Activated T-helper 2 cell treated with anti-CD3 and anti-CD28 coated beads, Interferon-gamma antibody, Interleukin-2, Interleukin-4, amounts not matched to agents 10 μg/mL and 5 μg/mL and 100 μg/mL, durations not matched to agents 14 hours and 24 hours and 36 hours (primary cell): ENCODE data around the gene CSTF1. TPM values are rescaled to one million over a fixed set of nuclear protein-coding genes. Genes with fewer than 3 reads are reported as not detected.
"Not testable (repeated sequence)": the region's sequence is repeated elsewhere in the genome, so short reads cannot be mapped to it uniquely, and the experiment has no call there.

Source experiments
- DNase-seq: peaks from one replicate; pipeline ENCODE4 v3.0.0; 2021; ENCODE audit warnings: low spot score
- H3K27ac Mint-ChIP-seq: one replicate; pipeline ENCODE4 v1.8.0; 2021; ENCODE audit warnings: mixed read lengths
- H3K27me3 Mint-ChIP-seq: one replicate; pipeline ENCODE4 v1.8.0; 2021; ENCODE audit warnings: low read depth, mixed read lengths
- H3K36me3 Mint-ChIP-seq: one replicate; pipeline ENCODE4 v1.8.0; 2021; ENCODE audit warnings: low read depth, mixed read lengths
- H3K4me1 Mint-ChIP-seq: one replicate; pipeline ENCODE4 v1.8.0; 2021; ENCODE audit warnings: low read depth, mixed read lengths
- H3K4me3 Mint-ChIP-seq: one replicate; pipeline ENCODE4 v1.8.0; 2021; ENCODE audit warnings: low read depth, mild to moderate bottlenecking, moderate library complexity, mixed read lengths
- H3K9me3 Mint-ChIP-seq: one replicate; pipeline ENCODE4 v1.8.0; 2021; ENCODE audit warnings: mixed read lengths
- intact Hi-C: fragments of 100-400 bp; cut with micrococcal nuclease; formaldehyde crosslinking; loops from one replicate; pipeline ENCODE4 v1.15.1; 2023
- total RNA-seq: library from RNA; stranded (reverse); gene quantifications from 2 replicates; pipeline ENCODE4 v1.2.3, GENCODE V29; 2022

The CSTF1 gene
- total RNA-seq, 1 donor from 2014 or later = 51.2 TPM

DNA sequence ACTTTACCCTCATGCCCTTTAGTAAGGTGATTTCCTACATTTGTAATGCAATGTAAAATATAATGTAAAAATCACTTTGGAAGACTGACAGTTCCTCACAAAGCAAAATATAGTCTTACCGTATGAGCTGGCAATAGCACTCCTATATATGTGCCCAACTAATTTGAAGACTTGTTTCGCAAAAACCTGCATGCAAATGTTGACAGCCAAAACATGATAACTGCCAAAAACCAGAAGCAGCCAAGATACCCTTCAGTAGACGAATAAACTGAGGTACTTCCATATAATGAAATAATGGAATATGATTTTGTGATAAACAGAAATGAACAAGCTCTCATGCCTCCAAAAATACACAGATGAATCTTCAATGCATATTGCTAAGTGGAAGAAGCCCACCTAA lies 14.1 kb upstream of the CSTF1 start:
- H3K27ac Mint-ChIP-seq = peak overlapping the region; percentile 77
- peaks cover 87% of the 10 kb centered on the region for H3K36me3 Mint-ChIP-seq
- H3K4me3 Mint-ChIP-seq = no peak overlapping the region
- no peak for DNase-seq
- intact Hi-C loops = no loop called here
- H3K9me3 Mint-ChIP-seq = no peaks in the 10 kb centered on the region
- peaks cover 73% of the 10 kb centered on the region for H3K4me1 Mint-ChIP-seq
- no peaks in the 10 kb centered on the region for H3K27me3 Mint-ChIP-seq

DNA sequence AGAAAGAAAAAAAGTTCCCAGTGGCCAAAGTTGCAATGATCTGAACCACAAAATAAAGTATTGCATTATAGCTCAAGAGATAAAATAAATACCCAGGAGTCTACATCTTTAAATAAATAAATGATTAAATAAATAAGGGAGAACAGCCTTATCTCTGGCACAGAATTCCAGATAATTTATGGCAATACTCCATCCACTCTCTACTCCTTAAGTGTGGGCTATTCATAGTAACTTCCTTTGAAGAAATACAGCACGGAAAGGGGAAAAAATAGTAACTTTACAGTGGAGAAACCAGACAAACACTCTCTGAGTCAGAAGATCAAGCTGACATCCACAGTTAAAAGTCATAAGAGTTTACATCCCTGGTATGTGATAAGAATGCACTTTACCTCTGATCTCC lies 12.1 kb upstream of the CSTF1 start:
- intact Hi-C loops = no loop called here
- peaks cover 90% of the 10 kb centered on the region for H3K36me3 Mint-ChIP-seq
- H3K9me3 Mint-ChIP-seq = no peaks in the 10 kb centered on the region
- H3K4me3 Mint-ChIP-seq = no peak overlapping the region
- H3K4me1 Mint-ChIP-seq = peaks cover 68% of the 10 kb centered on the region
- DNase-seq = no peak
- no peaks in the 10 kb centered on the region for H3K27me3 Mint-ChIP-seq
- peak overlapping the region; percentile 24 for H3K27ac Mint-ChIP-seq

DNA sequence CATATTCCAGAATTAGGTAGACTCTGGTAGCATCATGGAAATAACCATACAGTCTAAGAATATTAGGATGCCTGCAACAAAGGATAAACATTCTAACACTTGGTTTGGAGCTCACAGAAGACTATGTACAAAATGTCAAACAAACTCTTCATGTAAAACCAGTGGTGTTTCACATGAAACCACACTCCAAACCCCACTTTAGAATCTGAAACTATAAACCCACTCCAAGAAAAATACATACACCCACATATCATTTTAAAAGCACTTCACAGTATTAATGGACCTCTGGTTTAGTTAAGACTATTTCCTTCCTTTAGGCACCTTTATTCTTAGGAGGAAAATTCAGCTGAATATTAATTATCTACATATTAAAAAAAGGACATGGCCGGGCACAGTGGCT lies 10.9 kb upstream of the CSTF1 start:
- H3K27ac Mint-ChIP-seq = peak overlapping the region; percentile 68
- no peaks in the 10 kb centered on the region for H3K27me3 Mint-ChIP-seq
- intact Hi-C loops = no loop called here
- peak overlapping the region; percentile 30 for H3K4me3 Mint-ChIP-seq
- DNase-seq = no peak
- H3K9me3 Mint-ChIP-seq = no peaks in the 10 kb centered on the region
- H3K36me3 Mint-ChIP-seq = peaks cover 89% of the 10 kb centered on the region
- H3K4me1 Mint-ChIP-seq = peaks cover 62% of the 10 kb centered on the region

DNA sequence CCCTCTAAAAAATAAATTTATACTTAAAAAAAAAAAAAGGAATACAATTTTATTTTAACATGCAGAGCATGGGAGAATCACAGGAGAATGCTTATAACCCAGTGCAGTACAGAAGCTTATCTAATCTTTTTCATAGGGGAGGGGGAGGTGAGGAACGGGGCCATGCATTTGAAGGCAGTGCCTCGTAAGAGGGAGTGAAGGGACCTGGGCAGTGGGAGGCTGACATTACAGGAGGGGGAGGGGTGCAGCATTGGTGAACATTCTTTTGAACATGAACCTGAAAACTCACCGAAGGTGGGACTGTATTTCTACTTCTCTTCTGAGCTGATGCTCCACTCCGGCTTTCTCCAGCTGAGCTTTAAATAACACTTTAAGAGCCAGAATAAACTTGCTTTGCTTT lies 9.7 kb upstream of the CSTF1 start:
- Mint-ChIP-seq H3K27me3 (no peaks in the 10 kb centered on the region), H3K27ac (peak overlapping the region; percentile 46), H3K9me3 (no peaks in the 10 kb centered on the region), H3K36me3 (peaks cover 87% of the 10 kb centered on the region), H3K4me3 (no peak overlapping the region), H3K4me1 (peaks cover 56% of the 10 kb centered on the region)
- DNase-seq = no peak
- intact Hi-C loops = no loop called here

DNA sequence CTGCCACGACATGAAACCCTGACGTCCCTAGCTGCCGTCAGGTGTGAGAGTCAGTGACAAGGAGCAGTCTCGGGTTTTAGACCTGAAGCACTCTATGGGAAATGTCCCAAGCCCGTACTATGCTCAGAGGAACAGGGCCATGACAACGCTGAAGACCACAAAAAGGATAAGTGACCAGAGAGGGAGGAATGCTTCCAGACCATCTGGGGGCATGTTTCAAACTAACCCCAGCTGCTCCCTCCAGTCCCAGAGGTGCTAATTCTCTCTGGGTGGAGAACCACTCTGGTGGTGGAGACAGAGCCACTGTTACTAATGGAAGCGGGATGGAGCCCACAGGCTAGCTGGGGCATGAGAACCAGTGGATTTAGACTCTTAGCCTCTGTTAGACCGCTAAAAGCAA lies 9.1 kb upstream of the CSTF1 start:
- H3K4me1 Mint-ChIP-seq = peaks cover 50% of the 10 kb centered on the region
- H3K9me3 Mint-ChIP-seq = no peaks in the 10 kb centered on the region
- DNase-seq = no peak
- H3K4me3 Mint-ChIP-seq = no peak overlapping the region
- H3K36me3 Mint-ChIP-seq = peaks cover 87% of the 10 kb centered on the region
- H3K27me3 Mint-ChIP-seq = no peaks in the 10 kb centered on the region
- intact Hi-C loops = no loop called here
- H3K27ac Mint-ChIP-seq = peak overlapping the region; percentile 9

DNA sequence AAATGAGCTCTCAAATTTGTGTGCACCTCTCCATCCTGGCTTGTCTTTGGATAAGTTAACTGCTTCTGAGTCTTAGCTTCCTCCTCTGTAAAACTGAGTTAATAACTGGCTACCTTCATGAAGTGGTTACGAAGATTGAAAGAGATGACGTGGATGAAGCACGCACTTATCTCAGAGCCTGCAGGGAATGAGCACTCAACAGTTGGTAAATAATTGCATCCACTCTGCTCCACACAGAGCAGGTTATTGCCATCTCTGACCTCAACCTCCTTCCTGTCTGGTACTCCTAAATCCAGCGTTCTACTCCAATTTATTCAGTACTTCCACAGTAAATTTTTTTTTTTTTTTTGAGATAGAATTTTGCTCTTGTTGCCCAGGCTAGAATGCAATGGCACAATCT lies 7.3 kb upstream of the CSTF1 start:
- Mint-ChIP-seq H3K9me3 (no peaks in the 10 kb centered on the region), H3K27me3 (no peaks in the 10 kb centered on the region), H3K4me3 (no peak overlapping the region), H3K27ac (peak overlapping the region; percentile 56), H3K36me3 (peaks cover 89% of the 10 kb centered on the region), H3K4me1 (peaks cover 53% of the 10 kb centered on the region)
- no peak for DNase-seq
- intact Hi-C loops = no loop called here

DNA sequence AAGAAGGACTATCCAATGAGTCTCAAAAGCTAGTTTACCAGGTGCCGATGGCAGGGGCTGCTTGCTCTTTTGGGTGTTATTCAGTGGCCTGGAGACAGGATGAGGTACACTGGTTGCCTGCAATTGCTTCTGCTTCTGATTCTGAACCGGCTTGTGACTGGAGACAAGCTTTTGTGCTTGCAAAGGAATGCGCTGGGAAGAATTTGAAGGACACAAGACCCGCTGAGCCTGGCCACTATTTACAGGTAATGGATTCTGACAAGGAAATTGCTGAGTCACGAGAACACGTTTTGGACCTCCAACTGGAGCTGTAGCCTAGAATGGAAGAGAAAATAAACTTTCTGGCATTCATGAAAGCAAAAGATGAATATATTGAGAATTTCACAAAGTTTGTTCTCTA lies 6.2 kb upstream of the CSTF1 start:
- no peak overlapping the region for H3K27ac Mint-ChIP-seq
- H3K9me3 Mint-ChIP-seq = no peaks in the 10 kb centered on the region
- H3K4me1 Mint-ChIP-seq = peaks cover 53% of the 10 kb centered on the region
- intact Hi-C loops = no loop called here
- no peak overlapping the region for H3K4me3 Mint-ChIP-seq
- H3K36me3 Mint-ChIP-seq = peaks cover 86% of the 10 kb centered on the region
- H3K27me3 Mint-ChIP-seq = no peaks in the 10 kb centered on the region
- no peak for DNase-seq

DNA sequence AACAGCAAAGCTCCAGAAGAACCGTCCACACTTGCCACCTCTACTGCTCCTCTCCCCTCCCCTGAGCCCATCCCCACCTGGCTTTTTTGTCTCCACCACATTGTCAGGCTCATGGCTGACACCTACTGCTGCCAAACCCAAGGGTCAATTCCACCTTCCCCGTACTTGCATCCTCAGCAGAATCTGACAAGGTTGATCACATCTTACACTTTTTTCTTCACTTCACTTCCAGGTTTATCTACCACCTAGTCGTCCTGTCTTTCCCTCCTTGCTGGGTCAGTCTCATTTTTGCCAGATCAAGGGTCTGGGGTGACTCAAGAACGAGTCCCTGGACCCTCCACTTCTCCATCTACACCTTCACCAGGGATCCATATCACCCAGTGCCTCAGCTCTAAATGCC lies 3.6 kb upstream of the CSTF1 start:
- DNase-seq = no peak
- intact Hi-C loops = no loop called here
- H3K27me3 Mint-ChIP-seq = no peaks in the 10 kb centered on the region
- peaks cover 40% of the 10 kb centered on the region for H3K4me1 Mint-ChIP-seq
- H3K4me3 Mint-ChIP-seq = no peak overlapping the region
- H3K9me3 Mint-ChIP-seq = no peaks in the 10 kb centered on the region
- peak overlapping the region; percentile 24 for H3K27ac Mint-ChIP-seq
- peaks cover 67% of the 10 kb centered on the region for H3K36me3 Mint-ChIP-seq

DNA sequence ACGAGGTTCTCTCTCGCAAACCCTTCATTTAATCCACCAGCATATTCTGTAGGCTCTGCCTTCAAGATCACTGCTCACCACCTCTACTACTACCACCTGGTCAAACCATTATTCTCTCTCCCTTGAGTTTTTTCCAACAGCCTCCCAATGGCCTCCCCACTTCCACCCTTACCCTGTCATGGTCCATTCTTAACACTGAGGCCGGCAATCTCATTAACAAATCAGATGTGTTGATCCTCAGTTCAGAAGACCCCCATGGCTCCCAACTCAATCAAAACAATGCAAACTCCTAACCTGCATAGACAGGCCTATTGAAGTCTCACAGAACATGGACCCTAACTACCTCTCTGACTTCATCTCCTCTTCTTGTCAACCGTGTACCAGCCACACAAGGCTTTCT lies 2.6 kb upstream of the CSTF1 start:
- Mint-ChIP-seq H3K27ac (peak overlapping the region; percentile 38), H3K36me3 (peaks cover 60% of the 10 kb centered on the region), H3K4me3 (peak overlapping the region; percentile 19), H3K27me3 (no peaks in the 10 kb centered on the region), H3K9me3 (no peaks in the 10 kb centered on the region), H3K4me1 (peaks cover 41% of the 10 kb centered on the region)
- DNase-seq = no peak
- intact Hi-C loops = no loop called here

DNA sequence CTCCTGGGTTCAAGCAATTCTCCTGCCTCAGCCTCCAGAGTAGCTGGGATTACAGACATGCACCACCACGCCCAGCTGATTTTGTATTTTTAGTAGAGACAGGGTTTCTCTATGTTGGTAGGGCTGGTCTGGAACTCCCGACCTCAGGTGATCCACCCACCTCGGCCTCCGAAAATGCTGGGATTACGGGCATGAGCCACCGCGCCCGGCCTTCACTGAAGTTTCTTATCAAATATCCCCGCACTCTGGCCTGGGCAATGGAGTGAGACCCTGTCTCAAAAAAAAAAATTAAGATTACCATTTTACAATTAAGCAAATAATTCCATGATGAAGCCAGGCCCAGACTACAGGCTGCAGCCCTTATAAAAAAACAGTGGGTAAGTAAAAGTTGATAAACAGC lies 2.0 kb upstream of the CSTF1 start:
- Mint-ChIP-seq H3K36me3 (peaks cover 62% of the 10 kb centered on the region), H3K4me1 (peaks cover 43% of the 10 kb centered on the region), H3K4me3 (peak overlapping the region; percentile 19)
- DNase-seq, intact Hi-C loops, H3K9me3 Mint-ChIP-seq, H3K27ac Mint-ChIP-seq, H3K27me3 Mint-ChIP-seq: not testable (repeated sequence)

DNA sequence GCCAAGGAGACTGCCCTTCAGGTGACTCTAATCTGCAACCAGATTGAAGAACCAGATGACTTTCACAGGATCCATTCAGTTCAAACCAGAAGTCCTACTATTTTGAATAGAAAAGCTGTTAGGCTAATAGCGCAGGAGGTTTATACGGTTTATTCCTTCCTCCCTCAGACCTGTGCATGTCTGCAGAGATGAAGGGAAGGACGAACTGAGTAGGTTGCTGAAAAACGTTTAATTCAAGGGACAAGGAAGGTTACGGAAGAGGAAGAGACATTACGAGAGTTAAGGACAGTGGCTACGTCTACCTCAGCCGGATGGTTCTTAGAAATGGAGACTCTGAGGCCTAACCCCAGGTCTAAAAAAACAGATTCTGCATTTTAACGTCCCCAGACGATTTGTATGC lies 1.4 kb upstream of the CSTF1 start:
- Mint-ChIP-seq H3K4me3 (no peak overlapping the region), H3K27ac (no peak overlapping the region), H3K4me1 (peaks cover 42% of the 10 kb centered on the region), H3K27me3 (no peaks in the 10 kb centered on the region), H3K9me3 (no peaks in the 10 kb centered on the region), H3K36me3 (peaks cover 63% of the 10 kb centered on the region)
- DNase-seq = no peak
- intact Hi-C loops = no loop called here

DNA sequence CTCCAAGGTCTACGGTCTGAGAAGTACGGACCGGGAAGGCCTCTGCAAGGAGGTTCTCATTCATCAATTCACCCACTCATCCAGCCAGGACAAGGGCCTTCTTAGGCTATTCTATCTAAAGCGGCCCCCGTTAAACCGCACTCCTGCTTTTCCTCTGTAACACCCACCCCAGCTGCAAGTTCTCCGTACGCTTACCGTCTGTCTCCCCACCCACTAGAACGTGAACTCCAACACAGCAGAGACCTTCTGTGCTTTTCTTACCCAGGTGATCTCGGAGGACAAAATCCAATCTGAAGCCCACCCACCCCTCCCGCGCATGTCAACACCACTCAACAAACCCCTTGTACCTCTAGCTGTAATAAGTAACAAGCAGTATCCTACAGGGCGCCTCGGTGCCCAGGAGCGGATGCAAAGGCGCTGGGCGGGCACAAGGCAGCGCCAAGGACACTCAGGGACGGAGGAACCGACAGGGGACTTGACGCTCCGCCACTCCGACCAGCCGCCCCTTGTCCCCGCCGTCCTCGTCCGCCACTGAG lies 781 bp upstream of the CSTF1 start:
- H3K27me3 Mint-ChIP-seq = no peaks in the 10 kb centered on the region
- H3K4me1 Mint-ChIP-seq = peaks cover 40% of the 10 kb centered on the region
- H3K36me3 Mint-ChIP-seq = peaks cover 58% of the 10 kb centered on the region
- intact Hi-C loops = loop anchor here (1.0 to 2.0 kb wide), 4 partner anchors 19 to 77 kb away; partner anchors contain the start of genes FAM210B and RTF2
- DNase-seq = no peak
- no peak overlapping the region for H3K4me3 Mint-ChIP-seq
- H3K9me3 Mint-ChIP-seq = no peaks in the 10 kb centered on the region
- no peak overlapping the region for H3K27ac Mint-ChIP-seq

DNA sequence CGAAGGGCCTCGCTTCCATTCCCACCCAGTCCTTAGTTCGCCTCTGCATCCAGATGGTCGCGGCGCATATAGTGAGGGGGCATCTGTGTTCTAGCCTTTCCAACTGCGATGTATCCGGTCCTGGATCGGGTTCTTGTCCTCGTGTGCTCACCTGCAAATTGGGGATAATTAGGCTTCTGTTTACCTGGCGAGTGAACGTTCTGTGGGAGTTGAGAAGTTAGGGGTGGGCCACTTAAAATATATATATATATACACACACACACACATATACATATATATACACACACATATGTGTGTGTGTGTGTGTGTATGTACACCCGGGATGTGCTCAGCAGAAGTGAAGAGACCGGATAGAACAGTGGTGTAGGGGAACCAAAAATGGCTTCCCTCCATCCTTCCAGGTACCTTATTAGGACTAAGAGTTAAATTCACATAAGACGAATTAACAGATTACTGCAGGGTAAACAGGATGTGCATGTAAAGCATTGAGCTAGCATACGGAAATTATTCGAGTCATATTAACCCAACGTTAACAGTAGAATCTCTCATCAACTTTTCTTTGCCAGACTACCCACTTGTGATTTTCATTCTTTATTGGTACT lies 537 bp downstream of the CSTF1 start:
- peaks cover 40% of the 10 kb centered on the region for H3K4me1 Mint-ChIP-seq
- peaks cover 61% of the 10 kb centered on the region for H3K36me3 Mint-ChIP-seq
- intact Hi-C loops = loop anchor here (1.0 to 2.0 kb wide), 4 partner anchors 20 to 75 kb away; partner anchors contain the start of genes FAM210B and RTF2
- no peak for DNase-seq
- no peak overlapping the region for H3K27ac Mint-ChIP-seq
- no peaks in the 10 kb centered on the region for H3K9me3 Mint-ChIP-seq
- H3K4me3 Mint-ChIP-seq = no peak overlapping the region
- no peaks in the 10 kb centered on the region for H3K27me3 Mint-ChIP-seq
